ENCODE results near the gene GDF2. TPM values are rescaled to one million over a fixed set of nuclear protein-coding genes. Genes with fewer than 3 reads are reported as not detected.

GDF2 gene
- total and polyA plus RNA-seq, 2 experiments from 2014 or later, result not detected

- no peak overlapping the region for H3K27ac ChIP-seq
- no peaks in the 10 kb centered on the region for H3F3A ChIP-seq (ENCODE audit: insufficient read depth)
- no peaks in the 10 kb centered on the region for H3K9me2 ChIP-seq (ENCODE audit: insufficient read depth)
- no peaks in the 10 kb centered on the region for H3K9me3 ChIP-seq (ENCODE audit: low read depth)
- no peak overlapping the region for H2AFZ ChIP-seq
- no peak overlapping the region for H3K4me3 ChIP-seq
- in situ Hi-C loops (cut with MboI), result no loop called here
- H3K9ac ChIP-seq, result no peak overlapping the region
- H3K36me3 ChIP-seq (ENCODE audit: low read depth), result no peaks in the 10 kb centered on the region
- 58 to 61% methylated on average over 11 of the region's 11 CpGs for WGBS, 2 experiments (ENCODE audit: low coverage in 1 of 2, low lambda C conversion rate in 2 of 2, missing lambda C conversion rate in 2 of 2)
- no peaks in the 10 kb centered on the region for H3K4me1 ChIP-seq (ENCODE audit: insufficient read depth)
- no peaks in the 10 kb centered on the region for H3K79me2 ChIP-seq (ENCODE audit: insufficient read depth)
- TF ChIP-seq EZH2 (IDR thresholded peaks at IDR 0.05; ENCODE audit: insufficient read depth, poor library complexity, severe bottlenecking), result no peak
- TF ChIP-seq EZH2phosphoT487 (IDR thresholded peaks at IDR 0.05; ENCODE audit: insufficient read depth, low read depth), result no peak
- no peak for DNase-seq
- no peak overlapping the region for H3K4me2 ChIP-seq (ENCODE audit: unreplicated experiment)
- no peaks in the 10 kb centered on the region for H4K20me1 ChIP-seq (ENCODE audit: insufficient read depth)
- H3K27me3 ChIP-seq (replicated peaks; ENCODE audit: insufficient read depth), result peaks cover 18% of the 10 kb centered on the region
These were observed 4.7 kb downstream of the GDF2 start for GRCh38 chr10:47326927-47327330.

- H3K9me3 ChIP-seq (ENCODE audit: low read depth), result no peaks in the 10 kb centered on the region
- H3K27me3 ChIP-seq (replicated peaks; ENCODE audit: insufficient read depth), result peaks cover 19% of the 10 kb centered on the region
- no peak for DNase-seq
- H3K27ac ChIP-seq, result no peak overlapping the region
- no peaks in the 10 kb centered on the region for H3K4me1 ChIP-seq (ENCODE audit: insufficient read depth)
- no peak overlapping the region for H3K4me3 ChIP-seq
- no peak overlapping the region for H3K4me2 ChIP-seq (ENCODE audit: unreplicated experiment)
- in situ Hi-C loops (cut with MboI), result no loop called here
- no peaks in the 10 kb centered on the region for H3K36me3 ChIP-seq (ENCODE audit: low read depth)
- WGBS, 2 experiments (ENCODE audit: low coverage in 1 of 2, low lambda C conversion rate in 2 of 2, missing lambda C conversion rate in 2 of 2), result 27 to 44% methylated on average over 4 of the region's 4 CpGs
- H4K20me1 ChIP-seq (ENCODE audit: insufficient read depth), result no peaks in the 10 kb centered on the region
- no peak overlapping the region for H2AFZ ChIP-seq
- H3K79me2 ChIP-seq (ENCODE audit: insufficient read depth), result no peaks in the 10 kb centered on the region
- TF ChIP-seq EZH2phosphoT487 (IDR thresholded peaks at IDR 0.05; ENCODE audit: insufficient read depth, low read depth), result no peak
- no peak for TF ChIP-seq EZH2 (IDR thresholded peaks at IDR 0.05; ENCODE audit: insufficient read depth, poor library complexity, severe bottlenecking)
- H3K9me2 ChIP-seq (ENCODE audit: insufficient read depth), result no peaks in the 10 kb centered on the region
- H3K9ac ChIP-seq, result no peak overlapping the region
- no peaks in the 10 kb centered on the region for H3F3A ChIP-seq (ENCODE audit: insufficient read depth)
These were observed 7.6 kb downstream of the GDF2 start for GRCh38 chr10:47329855-47330254.

- no peak overlapping the region for H3K27ac ChIP-seq
- no peak for TF ChIP-seq EZH2phosphoT487 (IDR thresholded peaks at IDR 0.05; ENCODE audit: insufficient read depth, low read depth)
- 56 to 69% methylated on average over 3 of the region's 3 CpGs for WGBS, 2 experiments (ENCODE audit: low coverage in 1 of 2, low lambda C conversion rate in 2 of 2, missing lambda C conversion rate in 2 of 2)
- H3K9me3 ChIP-seq (ENCODE audit: low read depth), result no peaks in the 10 kb centered on the region
- no peak overlapping the region for H2AFZ ChIP-seq
- H3F3A ChIP-seq (ENCODE audit: insufficient read depth), result no peaks in the 10 kb centered on the region
- H3K36me3 ChIP-seq (ENCODE audit: low read depth), result no peaks in the 10 kb centered on the region
- H3K9me2 ChIP-seq (ENCODE audit: insufficient read depth), result no peaks in the 10 kb centered on the region
- H3K9ac ChIP-seq, result no peak overlapping the region
- H3K4me1 ChIP-seq (ENCODE audit: insufficient read depth), result no peaks in the 10 kb centered on the region
- no peaks in the 10 kb centered on the region for H4K20me1 ChIP-seq (ENCODE audit: insufficient read depth)
- in situ Hi-C loops (cut with MboI), result no loop called here
- no peak for DNase-seq
- H3K27me3 ChIP-seq (replicated peaks; ENCODE audit: insufficient read depth), result peaks cover 24% of the 10 kb centered on the region
- H3K79me2 ChIP-seq (ENCODE audit: insufficient read depth), result no peaks in the 10 kb centered on the region
- no peak overlapping the region for H3K4me3 ChIP-seq
- H3K4me2 ChIP-seq (ENCODE audit: unreplicated experiment), result no peak overlapping the region
These were observed 8.1 kb downstream of the GDF2 start for GRCh38 chr10:47330366-47330765.

- Histone ChIP-seq H3K4me2 (ENCODE audit: unreplicated experiment) (no peak overlapping the region), H3F3A (ENCODE audit: insufficient read depth) (no peaks in the 10 kb centered on the region), H3K9me3 (ENCODE audit: low read depth) (no peaks in the 10 kb centered on the region), H3K4me1 (ENCODE audit: insufficient read depth) (no peaks in the 10 kb centered on the region), H3K4me3 (no peak overlapping the region), H3K79me2 (ENCODE audit: insufficient read depth) (no peaks in the 10 kb centered on the region), H3K27ac (no peak overlapping the region), H3K9me2 (ENCODE audit: insufficient read depth) (no peaks in the 10 kb centered on the region), H3K9ac (no peak overlapping the region), H4K20me1 (ENCODE audit: insufficient read depth) (no peaks in the 10 kb centered on the region), H3K27me3 (replicated peaks; ENCODE audit: insufficient read depth) (peaks cover 28% of the 10 kb centered on the region), H2AFZ (no peak overlapping the region), H3K36me3 (ENCODE audit: low read depth) (no peaks in the 10 kb centered on the region)
- DNase-seq, result no peak
- in situ Hi-C loops (cut with MboI), result no loop called here
- WGBS, 2 experiments (ENCODE audit: low coverage in 1 of 2, low lambda C conversion rate in 2 of 2, missing lambda C conversion rate in 2 of 2), result 28 to 29% methylated on average over 3 of the region's 3 CpGs
- no peak for TF ChIP-seq EZH2 (IDR thresholded peaks at IDR 0.05; ENCODE audit: insufficient read depth, poor library complexity, severe bottlenecking)
- TF ChIP-seq EZH2phosphoT487 (IDR thresholded peaks at IDR 0.05; ENCODE audit: insufficient read depth, low read depth), result no peak
These were observed 8.6 kb downstream of the GDF2 start for GRCh38 chr10:47330804-47331203.

GRCh38 chr10:47331491-47331890 lies 9.2 kb downstream of the GDF2 start:
- Histone ChIP-seq H3K4me1 (ENCODE audit: insufficient read depth) (no peaks in the 10 kb centered on the region), H3K79me2 (ENCODE audit: insufficient read depth) (no peaks in the 10 kb centered on the region), H3K27ac (no peak overlapping the region), H3K27me3 (replicated peaks; ENCODE audit: insufficient read depth) (peaks cover 29% of the 10 kb centered on the region), H3K4me3 (no peak overlapping the region), H4K20me1 (ENCODE audit: insufficient read depth) (no peaks in the 10 kb centered on the region), H3K4me2 (ENCODE audit: unreplicated experiment) (no peak overlapping the region), H3K9me3 (ENCODE audit: low read depth) (no peaks in the 10 kb centered on the region), H3K36me3 (ENCODE audit: low read depth) (no peaks in the 10 kb centered on the region), H2AFZ (no peak overlapping the region), H3K9me2 (ENCODE audit: insufficient read depth) (no peaks in the 10 kb centered on the region), H3F3A (ENCODE audit: insufficient read depth) (no peaks in the 10 kb centered on the region), H3K9ac (no peak overlapping the region)
- 65 to 76% methylated on average over 9 of the region's 9 CpGs for WGBS, 2 experiments (ENCODE audit: low coverage in 1 of 2, low lambda C conversion rate in 2 of 2, missing lambda C conversion rate in 2 of 2)
- DNase-seq, result no peak
- in situ Hi-C loops (cut with MboI), result no loop called here
- TF ChIP-seq EZH2 (IDR thresholded peaks at IDR 0.05; ENCODE audit: insufficient read depth, poor library complexity, severe bottlenecking), result no peak
- no peak for TF ChIP-seq EZH2phosphoT487 (IDR thresholded peaks at IDR 0.05; ENCODE audit: insufficient read depth, low read depth)

Data from GM23248 (cell line).